ENCODE data around the gene CPLANE2.

DNA sequence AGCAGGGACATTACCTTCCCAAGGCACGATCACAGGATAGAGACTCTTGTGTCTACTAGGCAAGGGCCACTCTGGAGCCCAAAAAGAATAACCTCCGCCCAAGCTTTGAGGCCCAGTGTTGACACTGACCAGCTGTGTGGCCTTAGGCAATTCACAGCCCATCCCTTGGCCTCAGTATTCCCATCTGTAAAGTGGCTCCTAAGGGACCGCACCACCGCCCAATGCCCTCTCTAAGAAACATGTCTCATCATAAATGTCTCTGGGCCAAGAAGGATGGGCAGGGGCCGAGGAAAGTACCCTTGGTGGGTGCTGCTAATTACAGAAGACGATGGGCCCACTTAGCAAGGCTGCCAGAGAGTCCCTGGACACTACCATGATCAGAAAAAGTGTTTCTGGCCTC lies 25.2 kb downstream of the CPLANE2 start:
- TF ChIP-seq SP1 (CRISPR knock-in tag; conservative IDR thresholded peaks at IDR 0.05) (no peak), FOXP1 (CRISPR knock-in tag; IDR thresholded peaks at IDR 0.05; ENCODE audit: borderline replicate concordance) (no peak), CBFB (CRISPR knock-in tag; IDR thresholded peaks at IDR 0.05; ENCODE audit: low read depth) (no peak)
- TF ChIP-seq, protein P1, sequence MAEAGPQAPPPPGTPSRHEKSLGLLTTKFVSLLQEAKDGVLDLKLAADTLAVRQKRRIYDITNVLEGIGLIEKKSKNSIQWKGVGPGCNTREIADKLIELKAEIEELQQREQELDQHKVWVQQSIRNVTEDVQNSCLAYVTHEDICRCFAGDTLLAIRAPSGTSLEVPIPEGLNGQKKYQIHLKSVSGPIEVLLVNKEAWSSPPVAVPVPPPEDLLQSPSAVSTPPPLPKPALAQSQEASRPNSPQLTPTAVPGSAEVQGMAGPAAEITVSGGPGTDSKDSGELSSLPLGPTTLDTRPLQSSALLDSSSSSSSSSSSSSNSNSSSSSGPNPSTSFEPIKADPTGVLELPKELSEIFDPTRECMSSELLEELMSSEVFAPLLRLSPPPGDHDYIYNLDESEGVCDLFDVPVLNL (CRISPR knock-in tag; IDR thresholded peaks at IDR 0.05; ENCODE audit: borderline replicate concordance, low read depth): no peak
- TF ChIP-seq, protein P2, sequence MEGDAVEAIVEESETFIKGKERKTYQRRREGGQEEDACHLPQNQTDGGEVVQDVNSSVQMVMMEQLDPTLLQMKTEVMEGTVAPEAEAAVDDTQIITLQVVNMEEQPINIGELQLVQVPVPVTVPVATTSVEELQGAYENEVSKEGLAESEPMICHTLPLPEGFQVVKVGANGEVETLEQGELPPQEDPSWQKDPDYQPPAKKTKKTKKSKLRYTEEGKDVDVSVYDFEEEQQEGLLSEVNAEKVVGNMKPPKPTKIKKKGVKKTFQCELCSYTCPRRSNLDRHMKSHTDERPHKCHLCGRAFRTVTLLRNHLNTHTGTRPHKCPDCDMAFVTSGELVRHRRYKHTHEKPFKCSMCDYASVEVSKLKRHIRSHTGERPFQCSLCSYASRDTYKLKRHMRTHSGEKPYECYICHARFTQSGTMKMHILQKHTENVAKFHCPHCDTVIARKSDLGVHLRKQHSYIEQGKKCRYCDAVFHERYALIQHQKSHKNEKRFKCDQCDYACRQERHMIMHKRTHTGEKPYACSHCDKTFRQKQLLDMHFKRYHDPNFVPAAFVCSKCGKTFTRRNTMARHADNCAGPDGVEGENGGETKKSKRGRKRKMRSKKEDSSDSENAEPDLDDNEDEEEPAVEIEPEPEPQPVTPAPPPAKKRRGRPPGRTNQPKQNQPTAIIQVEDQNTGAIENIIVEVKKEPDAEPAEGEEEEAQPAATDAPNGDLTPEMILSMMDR (IDR thresholded peaks at IDR 0.05): no peak

All from WTC11 (cell line).